ENCODE measurements around the gene SCAPER. TPM values are rescaled to one million over a fixed set of nuclear protein-coding genes. Genes with fewer than 3 reads are reported as not detected.

Gene SCAPER
- total RNA-seq, 1 experiment from 2014 or later, result 14.7 TPM

- ChIA-PET RAD21 (ENCODE audit: low non-redundant PET in 1 of 2, low total read pairs in 2 of 2, uncharacterized antibody in 2 of 2, unreplicated experiment in 2 of 2) (no interaction called here), CTCF (no interaction called here), POLR2A (no interaction called here)
- Histone ChIP-seq H3K4me1 (ENCODE audit: control insufficient read depth in 1 of 2, insufficient read depth in 2 of 2, low read length in 2 of 2) (no peaks in the 10 kb centered on the region), H3K9ac (ENCODE audit: low read length) (no peak overlapping the region), H3K4me3 (replicated peaks in 1 of 2; ENCODE audit: low read depth in 1 of 2, low read length in 2 of 2) (no peak overlapping the region), H3K27ac (ENCODE audit: low read depth, low read length) (no peak overlapping the region), H2AFZ (ENCODE audit: low read depth, low read length, poor library complexity, severe bottlenecking) (no peak overlapping the region), H3K4me2 (ENCODE audit: low read length) (no peak overlapping the region), H4K20me1 (ENCODE audit: insufficient read depth) (no peaks in the 10 kb centered on the region), H3K36me3 (ENCODE audit: control insufficient read depth in 1 of 2, insufficient read depth in 2 of 2, low read length in 2 of 2) (no peaks in the 10 kb centered on the region), H3K9me3 (ENCODE audit: control insufficient read depth in 1 of 2, insufficient read depth in 1 of 2, low read depth in 1 of 2, low read length in 2 of 2) (no peaks in the 10 kb centered on the region), H3K27me3 (ENCODE audit: insufficient read depth, low read length) (no peaks in the 10 kb centered on the region), H3K79me2 (ENCODE audit: insufficient read depth, low read length) (no peaks in the 10 kb centered on the region), H3K9me2 (ENCODE audit: insufficient read depth) (no peaks in the 10 kb centered on the region)
- ATAC-seq (no peak), DNase-seq (ENCODE audit: low read depth, low spot score) (no peak)
- BruUV-seq (replicated peaks), result no TSS peak
- intact Hi-C loops (cut with micrococcal nuclease), result no loop called here
- TF ChIP-seq POLR2A (IDR thresholded peaks at IDR 0.05; ENCODE audit: borderline replicate concordance, extremely low read depth, insufficient read depth, insufficient read length) (no peak), TCF7L2 (IDR thresholded peaks at IDR 0.05; ENCODE audit: borderline replicate concordance, extremely low read depth, insufficient read depth, insufficient read length) (no peak), RAD21 (IDR thresholded peaks at IDR 0.05; ENCODE audit: low read depth) (no peak), ZBTB33 (IDR thresholded peaks at IDR 0.05; ENCODE audit: extremely low read depth, insufficient replicate concordance, low read length) (no peak), SRF (IDR thresholded peaks at IDR 0.05; ENCODE audit: low read depth) (no peak), ZFX (IDR thresholded peaks at IDR 0.05) (no peak), ZNF274 (IDR thresholded peaks at IDR 0.05; ENCODE audit: low read depth, low read length) (no peak), FOSL1 (IDR thresholded peaks at IDR 0.05; ENCODE audit: low read depth) (no peak), CEBPB (IDR thresholded peaks at IDR 0.05; ENCODE audit: low read depth) (no peak), YY1 (IDR thresholded peaks at IDR 0.05; ENCODE audit: extremely low read depth, insufficient replicate concordance, low read depth, low read length) (no peak), ATF3 (IDR thresholded peaks at IDR 0.05) (no peak), EGR1 (IDR thresholded peaks at IDR 0.05; ENCODE audit: low read depth) (no peak), JUND (IDR thresholded peaks at IDR 0.05) (no peak), SIN3A (IDR thresholded peaks at IDR 0.05; ENCODE audit: low read depth) (no peak), CTCF (IDR thresholded peaks at IDR 0.05 in 2 of 3, conservative IDR thresholded peaks at IDR 0.05 in 1 of 3; ENCODE audit: borderline replicate concordance in 1 of 3, insufficient read depth in 1 of 3, low read depth in 2 of 3, low read length in 2 of 3) (no peak), POLR2AphosphoS5 (IDR thresholded peaks at IDR 0.05; ENCODE audit: low read depth, low read length) (no peak), CBX3 (IDR thresholded peaks at IDR 0.05; ENCODE audit: low read depth) (no peak)
Measured at GRCh38 chr15:76714950-76715349, 190.2 kb downstream of the SCAPER start.

All from HCT116 (cell line).